ENCODE measurements around the gene FCHSD2. TPM values are rescaled to one million over a fixed set of nuclear protein-coding genes. Genes with fewer than 3 reads are reported as not detected.

FCHSD2 gene
- total and polyA plus RNA-seq, 9 of the 15 experiments (the other 6 are each of a cell fraction or from before 2014, with no cell fraction given) = 1.8 to 14.7 (median 6.4) TPM

- no peak for TF ChIP-seq ZNF778 (CRISPR knock-in tag; IDR thresholded peaks at IDR 0.05)
- TF ChIP-seq ATF7 (IDR thresholded peaks at IDR 0.05) = no peak
- TF ChIP-seq CBX3 (IDR thresholded peaks at IDR 0.05; ENCODE audit: borderline replicate concordance in 1 of 2, low read length in 2 of 2) = no peak
- no peak for TF ChIP-seq ZNF274 (IDR thresholded peaks at IDR 0.05; ENCODE audit: borderline replicate concordance, low read depth, low read length)
- no peak for TF ChIP-seq CHAMP1 (IDR thresholded peaks at IDR 0.05)
- 0 out of 2 replicates have a peak, but pooled peaks have one; percentile 25 for TF ChIP-seq CREM (IDR thresholded peaks at IDR 0.05; ENCODE audit: low read depth)
- no peak for TF ChIP-seq ZNF354B (CRISPR knock-in tag; IDR thresholded peaks at IDR 0.05)
- no peak for TF ChIP-seq JUN (IDR thresholded peaks at IDR 0.05; ENCODE audit: borderline replicate concordance, low read depth, low read length)
- TF ChIP-seq JUN (CRISPR knock-in tag; IDR thresholded peaks at IDR 0.05; ENCODE audit: borderline replicate concordance) = no peak
- TF ChIP-seq ZNF175 (CRISPR knock-in tag; IDR thresholded peaks at IDR 0.05; ENCODE audit: low read depth) = no peak
- peak; percentile 57; the same call in 1 of the 2 replicates for TF ChIP-seq RUNX1 (IDR thresholded peaks at IDR 0.05; ENCODE audit: low read depth)
- TF ChIP-seq KLF10 (CRISPR knock-in tag; IDR thresholded peaks at IDR 0.05) = no peak
- TF ChIP-seq GABPB1 (CRISPR knock-in tag; IDR thresholded peaks at IDR 0.05) = no peak
- TF ChIP-seq HDAC3 (IDR thresholded peaks at IDR 0.05; ENCODE audit: borderline replicate concordance, partially characterized antibody) = no peak
- TF ChIP-seq ZNF75A (CRISPR knock-in tag; IDR thresholded peaks at IDR 0.05) = no peak
- 0 out of 2 replicates have a peak, but pooled peaks have one; percentile 26 for TF ChIP-seq HCFC1 (IDR thresholded peaks at IDR 0.05; ENCODE audit: low read depth, low read length)
- TF ChIP-seq THRB (CRISPR knock-in tag; conservative IDR thresholded peaks at IDR 0.05) = 0 out of 2 replicates have a peak, but pooled peaks have one; percentile 49
- TF ChIP-seq ZNF609 (CRISPR knock-in tag; IDR thresholded peaks at IDR 0.05; ENCODE audit: borderline replicate concordance) = 0 out of 2 replicates have a peak, but pooled peaks have one; percentile 33
- TF ChIP-seq SP1 (CRISPR knock-in tag; IDR thresholded peaks at IDR 0.05) = peak; percentile 56
- TF ChIP-seq NR1H2 (CRISPR knock-in tag; IDR thresholded peaks at IDR 0.05) = no peak
- no peak for TF ChIP-seq DNMT1 (IDR thresholded peaks at IDR 0.05)
Observed at GRCh38 chr11:72831521-72832300, 310.4 kb downstream of the FCHSD2 start (continued).

Data from K562 (cell line).